Measurements from ENCODE around the gene EXOC6.

- TF ChIP-seq CBFB (IDR thresholded peaks at IDR 0.05; ENCODE audit: low read depth) (no peak), ZBTB11 (CRISPR knock-in tag; IDR thresholded peaks at IDR 0.05) (no peak), POLR2AphosphoS2 (IDR thresholded peaks at IDR 0.05; ENCODE audit: low read depth, low read length) (no peak), FOS (IDR thresholded peaks at IDR 0.05; ENCODE audit: borderline replicate concordance, extremely low read depth, insufficient read length) (no peak), SP1 (IDR thresholded peaks at IDR 0.05; ENCODE audit: low read depth, low read length) (no peak), HCFC1 (IDR thresholded peaks at IDR 0.05; ENCODE audit: low read length) (no peak), GABPA (IDR thresholded peaks at IDR 0.05; ENCODE audit: low read depth) (no peak)
- TF ChIP-seq, protein P1, sequence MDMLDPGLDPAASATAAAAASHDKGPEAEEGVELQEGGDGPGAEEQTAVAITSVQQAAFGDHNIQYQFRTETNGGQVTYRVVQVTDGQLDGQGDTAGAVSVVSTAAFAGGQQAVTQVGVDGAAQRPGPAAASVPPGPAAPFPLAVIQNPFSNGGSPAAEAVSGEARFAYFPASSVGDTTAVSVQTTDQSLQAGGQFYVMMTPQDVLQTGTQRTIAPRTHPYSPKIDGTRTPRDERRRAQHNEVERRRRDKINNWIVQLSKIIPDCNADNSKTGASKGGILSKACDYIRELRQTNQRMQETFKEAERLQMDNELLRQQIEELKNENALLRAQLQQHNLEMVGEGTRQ (IDR thresholded peaks at IDR 0.05; ENCODE audit: borderline replicate concordance, low read depth, low read length): no peak
- TF ChIP-seq, protein P2, sequence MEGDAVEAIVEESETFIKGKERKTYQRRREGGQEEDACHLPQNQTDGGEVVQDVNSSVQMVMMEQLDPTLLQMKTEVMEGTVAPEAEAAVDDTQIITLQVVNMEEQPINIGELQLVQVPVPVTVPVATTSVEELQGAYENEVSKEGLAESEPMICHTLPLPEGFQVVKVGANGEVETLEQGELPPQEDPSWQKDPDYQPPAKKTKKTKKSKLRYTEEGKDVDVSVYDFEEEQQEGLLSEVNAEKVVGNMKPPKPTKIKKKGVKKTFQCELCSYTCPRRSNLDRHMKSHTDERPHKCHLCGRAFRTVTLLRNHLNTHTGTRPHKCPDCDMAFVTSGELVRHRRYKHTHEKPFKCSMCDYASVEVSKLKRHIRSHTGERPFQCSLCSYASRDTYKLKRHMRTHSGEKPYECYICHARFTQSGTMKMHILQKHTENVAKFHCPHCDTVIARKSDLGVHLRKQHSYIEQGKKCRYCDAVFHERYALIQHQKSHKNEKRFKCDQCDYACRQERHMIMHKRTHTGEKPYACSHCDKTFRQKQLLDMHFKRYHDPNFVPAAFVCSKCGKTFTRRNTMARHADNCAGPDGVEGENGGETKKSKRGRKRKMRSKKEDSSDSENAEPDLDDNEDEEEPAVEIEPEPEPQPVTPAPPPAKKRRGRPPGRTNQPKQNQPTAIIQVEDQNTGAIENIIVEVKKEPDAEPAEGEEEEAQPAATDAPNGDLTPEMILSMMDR (IDR thresholded peaks at IDR 0.05 in 2 of 3, conservative IDR thresholded peaks at IDR 0.05 in 1 of 3; ENCODE audit: control insufficient read depth in 2 of 3, extremely low read depth in 1 of 3, insufficient read depth in 1 of 3, low read depth in 3 of 3, low read length in 3 of 3): no peak
- TF ChIP-seq, protein P3, sequence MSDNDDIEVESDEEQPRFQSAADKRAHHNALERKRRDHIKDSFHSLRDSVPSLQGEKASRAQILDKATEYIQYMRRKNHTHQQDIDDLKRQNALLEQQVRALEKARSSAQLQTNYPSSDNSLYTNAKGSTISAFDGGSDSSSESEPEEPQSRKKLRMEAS (IDR thresholded peaks at IDR 0.05; ENCODE audit: low read depth, low read length): no peak
Observed at GRCh38 chr10:93090619-93091018, 242.3 kb downstream of the EXOC6 start.
